ENCODE measurements around the gene ZBTB20. TPM values are rescaled to one million over a fixed set of nuclear protein-coding genes. Genes with fewer than 3 reads are reported as not detected.

ZBTB20 gene
- total and polyA plus RNA-seq, 7 donors, result 0.40 to 74.9 (median 41.7) TPM

DNA sequence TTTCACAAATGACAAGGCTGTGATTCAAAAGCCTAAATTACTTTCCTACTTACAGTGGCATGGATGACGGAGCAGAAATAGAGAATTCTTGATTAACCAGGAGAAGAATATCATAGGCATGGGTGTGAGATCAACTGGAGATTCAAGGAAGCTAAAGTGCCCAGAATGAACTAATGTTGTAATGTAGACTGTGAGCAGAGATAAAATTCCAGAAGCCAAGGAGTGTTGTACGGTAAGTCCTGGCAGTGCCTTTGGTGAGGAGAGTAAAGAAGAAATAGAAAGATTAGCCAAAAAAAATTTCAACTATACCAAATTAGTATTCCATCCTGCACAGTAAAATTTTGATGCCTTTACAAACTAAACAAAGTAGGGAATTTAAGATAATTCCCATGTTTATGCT is 75.9 kb downstream of the ZBTB20 start:
- WGBS, 3 donors, result 54 to 66% (median 60%) methylated on average over 2 of the region's 2 CpGs
- TF ChIP-seq, protein P1, sequence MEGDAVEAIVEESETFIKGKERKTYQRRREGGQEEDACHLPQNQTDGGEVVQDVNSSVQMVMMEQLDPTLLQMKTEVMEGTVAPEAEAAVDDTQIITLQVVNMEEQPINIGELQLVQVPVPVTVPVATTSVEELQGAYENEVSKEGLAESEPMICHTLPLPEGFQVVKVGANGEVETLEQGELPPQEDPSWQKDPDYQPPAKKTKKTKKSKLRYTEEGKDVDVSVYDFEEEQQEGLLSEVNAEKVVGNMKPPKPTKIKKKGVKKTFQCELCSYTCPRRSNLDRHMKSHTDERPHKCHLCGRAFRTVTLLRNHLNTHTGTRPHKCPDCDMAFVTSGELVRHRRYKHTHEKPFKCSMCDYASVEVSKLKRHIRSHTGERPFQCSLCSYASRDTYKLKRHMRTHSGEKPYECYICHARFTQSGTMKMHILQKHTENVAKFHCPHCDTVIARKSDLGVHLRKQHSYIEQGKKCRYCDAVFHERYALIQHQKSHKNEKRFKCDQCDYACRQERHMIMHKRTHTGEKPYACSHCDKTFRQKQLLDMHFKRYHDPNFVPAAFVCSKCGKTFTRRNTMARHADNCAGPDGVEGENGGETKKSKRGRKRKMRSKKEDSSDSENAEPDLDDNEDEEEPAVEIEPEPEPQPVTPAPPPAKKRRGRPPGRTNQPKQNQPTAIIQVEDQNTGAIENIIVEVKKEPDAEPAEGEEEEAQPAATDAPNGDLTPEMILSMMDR (IDR thresholded peaks at IDR 0.05), result no peak
- ATAC-seq (peak in 3 of 4 donors; percentile 18 to 44 (median 43)), DNase-seq (no peak)
- Histone ChIP-seq H3K4me3 (no peak overlapping the region), H3K9me3 (no peaks in the 10 kb centered on the region), H3K36me3 (ENCODE audit: insufficient read depth in 1 of 2, low read depth in 1 of 2) (peaks cover 0 to 4% of the 10 kb centered on the region in 2 donors), H3K27ac (peak overlapping the region; percentile 59), H3K4me1 (peaks cover 38% of the 10 kb centered on the region), H3K27me3 (ENCODE audit: insufficient read depth in 3 of 3, low read length in 2 of 3) (no peaks in the 10 kb centered on the region)
- intact Hi-C loops (cut with DNase I), result loop anchor here in 1 of 2 donors (10.0 kb wide), 1 partner anchor 916 kb away; no protein-coding TSS in a partner anchor

DNA sequence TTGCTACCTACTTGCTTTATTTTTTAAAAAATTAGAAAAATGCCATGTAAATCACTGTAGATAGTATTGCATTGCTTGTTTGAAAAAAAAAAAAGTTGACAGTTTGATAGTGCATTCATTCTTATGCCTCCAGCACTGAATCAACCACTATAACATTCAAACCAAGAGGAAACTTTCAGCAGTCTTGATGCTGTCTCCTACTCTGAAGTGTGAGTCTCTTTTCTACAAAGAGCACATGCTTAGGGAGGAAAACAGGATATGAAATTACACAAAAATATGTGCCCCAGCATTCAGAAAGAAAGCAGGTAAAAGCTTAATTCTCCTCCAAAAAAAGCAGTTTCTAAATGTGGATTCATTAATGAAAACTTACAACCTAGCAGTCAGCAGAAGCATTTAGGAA is 78.3 kb downstream of the ZBTB20 start:
- peaks cover 30% of the 10 kb centered on the region for H3K4me1 ChIP-seq
- intact Hi-C loops (cut with DNase I), result no loop called here
- TF ChIP-seq, protein P1 (IDR thresholded peaks at IDR 0.05), result no peak
- H3K27ac ChIP-seq, result no peak overlapping the region
- no peak for ATAC-seq
- no peak overlapping the region for H3K4me3 ChIP-seq
- H3K27me3 ChIP-seq (ENCODE audit: insufficient read depth in 3 of 3, low read length in 2 of 3), result no peaks in the 10 kb centered on the region
- DNase-seq, result no peak
- peaks cover 0 to 4% of the 10 kb centered on the region in 2 donors for H3K36me3 ChIP-seq (ENCODE audit: insufficient read depth in 1 of 2, low read depth in 1 of 2)
- no peaks in the 10 kb centered on the region for H3K9me3 ChIP-seq

DNA sequence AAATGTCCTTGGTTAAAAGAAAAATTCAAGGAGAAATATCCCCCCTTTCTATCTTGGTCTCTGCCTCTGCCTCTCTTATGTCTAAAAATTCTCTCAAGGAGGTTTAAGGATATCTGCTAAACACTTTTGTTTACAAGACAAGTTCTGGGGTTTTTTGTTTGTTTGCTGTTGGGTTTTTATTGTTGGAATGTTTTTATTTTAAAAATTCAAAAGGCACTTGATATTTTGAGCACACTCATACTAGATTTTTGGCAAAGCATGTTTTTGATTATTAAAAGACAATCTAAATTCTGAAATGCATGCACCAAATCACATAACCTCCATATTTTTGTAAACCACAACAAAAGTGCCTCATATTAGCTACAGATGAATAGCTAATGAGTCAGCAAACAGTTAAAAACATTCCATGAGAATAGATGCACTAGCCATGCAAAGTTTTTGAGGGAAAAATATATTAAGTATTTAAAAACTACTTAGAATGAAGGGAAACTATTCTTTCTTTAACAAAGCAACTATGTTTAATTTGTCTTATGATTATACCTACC is 84.6 kb downstream of the ZBTB20 start:
- no peak overlapping the region for H3K27ac ChIP-seq
- peaks cover 4% of the 10 kb centered on the region for H3K4me1 ChIP-seq
- H3K27me3 ChIP-seq (ENCODE audit: insufficient read depth in 3 of 3, low read length in 2 of 3), result no peaks in the 10 kb centered on the region
- DNase-seq (no peak), ATAC-seq (no peak)
- H3K4me3 ChIP-seq, result no peak overlapping the region
- H3K9me3 ChIP-seq, result no peaks in the 10 kb centered on the region
- intact Hi-C loops (cut with DNase I), result no loop called here
- no peaks in the 10 kb centered on the region for H3K36me3 ChIP-seq (ENCODE audit: insufficient read depth in 1 of 2, low read depth in 1 of 2)
- TF ChIP-seq, protein P1 (IDR thresholded peaks at IDR 0.05), result no peak

DNA sequence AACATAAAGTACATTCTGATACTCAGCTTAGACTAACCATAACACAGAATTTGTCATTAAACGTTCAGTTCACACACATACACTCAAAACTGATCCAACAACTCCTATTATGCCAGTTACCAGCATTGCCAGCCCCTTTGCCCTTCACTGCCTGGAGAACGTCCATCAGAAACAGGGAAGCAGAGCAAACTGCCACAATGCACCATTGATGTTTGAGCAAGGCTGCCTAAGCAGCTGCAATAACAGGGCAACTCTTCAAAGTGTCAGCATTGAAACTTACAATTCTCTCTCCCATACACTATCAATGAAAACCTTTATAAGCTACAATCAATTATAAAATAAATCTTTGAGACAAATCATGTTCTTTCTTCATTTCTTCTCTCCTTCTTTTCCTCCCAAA is 85.1 kb downstream of the ZBTB20 start:
- 21 to 35% (median 27%) methylated on average over 2 of the region's 2 CpGs for WGBS, 3 donors
- no peak overlapping the region for H3K4me3 ChIP-seq
- peaks cover 4% of the 10 kb centered on the region for H3K4me1 ChIP-seq
- no peaks in the 10 kb centered on the region for H3K27me3 ChIP-seq (ENCODE audit: insufficient read depth in 3 of 3, low read length in 2 of 3)
- TF ChIP-seq, protein P1 (IDR thresholded peaks at IDR 0.05), result no peak
- no peaks in the 10 kb centered on the region for H3K9me3 ChIP-seq
- DNase-seq (no peak), ATAC-seq (no peak)
- intact Hi-C loops (cut with DNase I), result no loop called here
- H3K36me3 ChIP-seq (ENCODE audit: insufficient read depth in 1 of 2, low read depth in 1 of 2), result no peaks in the 10 kb centered on the region
- no peak overlapping the region for H3K27ac ChIP-seq

DNA sequence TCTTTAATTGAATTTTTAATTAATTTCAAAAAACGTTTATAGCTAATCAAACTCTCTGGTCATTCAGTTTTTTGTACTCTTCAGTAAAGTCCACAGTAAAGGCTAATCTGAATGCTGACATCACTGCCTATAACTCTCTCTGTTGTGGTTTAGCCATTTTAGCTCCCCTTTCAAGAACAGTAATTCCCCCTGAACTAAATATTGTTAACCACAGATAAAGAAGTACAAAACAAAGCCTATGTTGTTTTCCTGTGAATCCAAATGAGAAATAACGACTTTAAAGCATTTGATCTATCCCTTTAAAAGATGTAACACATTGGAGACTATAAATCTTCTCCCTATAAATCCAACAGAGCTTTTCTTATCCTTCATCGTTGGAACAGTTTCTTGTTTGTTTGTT is 94.2 kb downstream of the ZBTB20 start:
- H3K4me3 ChIP-seq, result no peak overlapping the region
- H3K27ac ChIP-seq, result no peak overlapping the region
- 62 to 74% (median 65%) methylated on average over 3 of the region's 3 CpGs for whole genome bisulfite sequencing, 3 donors
- H3K36me3 ChIP-seq (ENCODE audit: insufficient read depth in 1 of 2, low read depth in 1 of 2), result no peaks in the 10 kb centered on the region
- H3K9me3 ChIP-seq, result no peaks in the 10 kb centered on the region
- no peak for ATAC-seq
- intact Hi-C loops (cut with DNase I), result no loop called here
- H3K4me1 ChIP-seq, result no peaks in the 10 kb centered on the region
- no peaks in the 10 kb centered on the region for H3K27me3 ChIP-seq (ENCODE audit: insufficient read depth in 3 of 3, low read length in 2 of 3)
- TF ChIP-seq, protein P1 (IDR thresholded peaks at IDR 0.05), result no peak
- DNase-seq, result no peak

Measured in psoas muscle (tissue), 8 donors.